HS-5 (cell line): Measurements from ENCODE around the gene INS.
"Not testable (repeated sequence)": the region's sequence is repeated elsewhere in the genome, so short reads cannot be mapped to it uniquely, and the experiment has no call there.

Experiments
- DNase-seq: peaks from one replicate; pipeline ENCODE4 v3.0.0-alpha.2; 2012; ENCODE audit warnings: low read depth

Gene INS

GRCh38 chr11:2198621-2199365 lies 37.8 kb upstream of the INS start:
- DNase-seq: no peak

DNA sequence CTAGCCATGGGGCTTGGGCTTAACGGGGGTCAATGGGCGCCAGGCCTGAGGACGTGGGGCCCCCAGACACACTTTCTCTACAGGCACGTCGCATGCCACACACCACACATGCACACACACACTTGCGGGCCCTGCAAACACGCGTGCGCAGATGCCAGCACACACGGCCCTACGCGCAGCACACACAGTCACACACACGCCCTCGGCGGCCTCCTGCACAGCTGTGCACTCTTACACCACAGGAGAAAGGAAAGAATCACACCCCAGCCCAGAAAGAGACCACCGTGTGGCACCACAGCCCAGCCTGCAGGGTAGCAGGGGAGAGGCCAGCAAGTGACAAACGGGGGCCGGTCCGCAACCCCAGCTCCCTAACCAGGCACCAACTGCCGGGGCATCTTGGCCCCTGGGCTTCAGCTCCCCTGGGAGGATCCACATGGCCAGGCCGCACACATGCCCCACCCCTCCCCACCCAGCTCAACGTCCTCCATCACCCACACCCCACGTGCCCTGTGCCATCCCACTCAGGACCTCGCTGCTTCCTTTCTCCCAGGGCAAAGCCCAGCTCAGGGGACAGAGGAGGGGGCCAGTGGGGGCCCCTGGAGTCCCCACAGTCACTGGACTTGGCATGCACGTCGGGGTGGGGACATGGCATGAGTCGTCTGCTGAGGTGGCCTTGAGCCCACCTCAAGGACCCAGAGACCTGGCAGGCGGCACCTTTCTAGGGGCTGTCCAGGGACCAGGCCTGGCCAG lies 36.9 kb upstream of the INS start:
- DNase-seq: no peak

DNA sequence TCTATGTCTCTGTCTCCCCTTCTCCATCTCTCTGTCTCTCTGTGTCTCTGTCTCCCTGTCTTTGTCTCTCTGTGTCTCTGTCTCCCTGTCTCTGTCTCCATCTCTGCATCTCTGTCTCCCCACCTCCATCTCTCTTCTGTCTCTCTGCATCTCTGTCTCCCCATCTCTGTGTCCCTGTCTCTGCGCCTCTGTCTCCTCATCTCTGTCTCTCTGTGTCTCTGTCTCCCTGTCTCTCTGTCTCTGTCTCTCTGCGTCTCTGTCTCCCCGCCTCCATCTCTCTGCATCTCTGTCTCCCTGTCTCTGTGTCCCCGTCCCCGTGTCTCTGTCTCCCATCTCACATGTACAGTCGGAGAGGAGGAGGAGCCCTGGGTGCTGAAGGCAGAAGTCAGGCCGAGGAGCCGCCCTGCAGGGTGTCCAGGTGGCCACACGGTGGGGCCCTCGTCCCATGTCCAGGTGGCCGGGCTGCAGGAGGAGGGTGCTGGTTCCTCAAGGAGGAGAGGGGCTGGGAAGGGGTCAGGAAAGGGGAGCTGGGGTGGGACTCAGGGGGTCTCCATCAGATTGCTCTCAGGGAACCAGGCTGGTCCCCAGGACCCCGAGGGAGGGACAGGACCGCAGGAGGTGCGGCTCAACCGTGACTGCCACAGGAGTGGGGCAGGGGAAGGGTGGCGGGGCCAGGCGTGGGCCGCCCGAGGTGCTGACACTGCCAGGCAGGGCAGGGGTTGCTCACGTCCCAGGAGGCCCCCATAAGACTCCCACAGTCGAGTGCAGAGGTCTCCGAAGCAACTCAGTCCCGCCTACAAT lies 36.2 kb upstream of the INS start:
- peak; percentile 3 for DNase-seq

DNA sequence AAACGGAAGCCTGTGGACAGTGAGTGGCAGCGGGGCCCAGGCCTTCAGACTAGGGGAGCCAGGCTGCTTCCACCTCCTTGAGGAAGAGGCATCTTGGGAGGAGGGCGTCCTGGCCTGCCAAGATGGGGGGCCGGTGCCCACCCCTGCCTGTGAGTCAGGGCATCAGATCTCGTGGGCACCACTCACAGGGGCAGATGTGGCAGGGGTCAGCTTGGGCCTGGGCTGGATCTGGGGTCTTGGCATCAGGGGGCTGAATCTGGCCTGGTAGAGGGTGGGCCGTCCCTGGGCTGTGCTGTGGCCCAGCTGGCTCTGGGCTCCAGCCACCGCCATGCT lies 34.7 kb upstream of the INS start:
- DNase-seq: no peak

- DNase-seq: no peak
Observed at GRCh38 chr11:2194877-2195755, 34.1 kb upstream of the INS start.

GRCh38 chr11:2193888-2194595 lies 33.0 kb upstream of the INS start:
- DNase-seq: not testable (repeated sequence)

GRCh38 chr11:2193099-2193887 lies 32.3 kb upstream of the INS start:
- DNase-seq: no peak

DNA sequence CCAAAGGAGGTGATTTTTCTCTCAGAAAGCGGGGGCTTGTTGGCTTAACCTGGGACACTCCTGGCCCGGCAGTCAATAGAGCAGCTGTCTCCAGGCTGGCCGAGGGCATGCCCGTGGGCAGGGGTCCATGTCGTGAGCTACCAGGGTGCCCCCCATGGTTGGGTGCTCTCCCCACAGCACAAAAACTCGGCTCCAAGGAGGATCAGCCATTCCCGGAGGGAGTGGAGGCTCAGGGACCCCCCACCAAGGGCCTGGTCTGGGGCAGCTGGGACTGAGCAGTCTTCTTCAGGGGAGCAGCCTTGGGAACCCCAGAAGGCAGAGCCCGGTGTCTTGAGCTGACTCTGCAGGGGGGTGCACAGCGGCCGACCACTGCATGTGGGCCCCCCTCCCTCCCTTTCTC lies 31.4 kb upstream of the INS start:
- DNase-seq: no peak

DNA sequence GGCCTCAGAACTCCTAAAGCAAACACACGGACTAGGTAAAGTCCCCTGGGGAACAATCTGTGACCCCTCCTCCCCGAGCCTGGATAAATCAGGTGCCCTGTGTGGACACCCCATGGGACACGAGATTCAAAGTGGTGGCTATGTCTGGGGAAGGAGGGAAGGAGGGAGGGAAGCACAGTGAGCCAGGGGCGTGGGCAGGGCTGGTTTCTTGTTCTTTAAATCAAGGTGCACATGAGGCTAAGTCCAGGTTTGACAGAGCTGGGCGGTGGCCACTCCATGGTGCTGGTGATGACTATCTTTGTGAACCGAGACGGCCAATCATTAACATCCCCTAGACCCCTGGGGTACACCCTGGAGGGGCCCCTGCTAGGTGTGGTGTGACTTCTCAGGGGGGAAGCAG lies 30.9 kb upstream of the INS start:
- no peak for DNase-seq

DNA sequence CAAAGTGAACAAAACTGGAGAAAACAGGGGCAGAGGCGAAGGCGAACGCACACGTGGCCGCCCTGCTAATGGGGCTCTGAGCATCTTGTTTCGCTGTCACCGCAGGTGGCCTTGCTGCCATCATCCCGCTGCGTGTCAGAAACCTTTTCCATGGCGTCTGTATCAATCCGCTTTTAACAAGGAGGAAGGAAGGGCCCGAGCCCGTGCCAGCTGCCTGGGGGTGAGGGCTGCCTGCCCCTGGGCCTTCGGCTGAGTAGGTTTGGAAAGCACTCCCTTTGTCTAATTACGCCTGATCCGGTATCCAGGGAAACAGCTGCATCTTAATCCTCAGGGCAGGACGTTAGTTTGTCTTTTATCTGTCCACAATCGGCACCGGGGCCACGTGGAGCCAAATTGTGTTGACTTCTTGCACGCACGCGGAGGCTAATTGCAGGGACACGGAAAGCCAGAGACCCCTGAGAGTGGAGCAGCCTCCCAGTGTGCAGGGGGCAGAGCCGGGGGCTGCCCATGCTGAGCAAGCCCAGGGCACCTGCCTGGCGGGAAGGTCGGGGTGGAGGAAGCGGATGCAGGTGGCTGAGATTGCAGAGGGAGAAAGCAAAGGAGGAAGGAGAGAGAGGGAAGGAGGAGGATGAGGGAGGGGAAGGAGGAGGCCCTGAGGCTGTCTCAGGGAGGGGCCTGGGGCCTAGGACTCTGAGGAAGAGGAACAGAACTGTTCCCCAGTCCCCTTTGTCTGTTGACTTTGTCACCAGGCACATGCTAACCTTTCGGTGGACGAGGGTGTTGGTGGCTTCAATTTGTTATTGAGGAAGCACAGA lies 29.9 kb upstream of the INS start:
- no peak for DNase-seq

DNA sequence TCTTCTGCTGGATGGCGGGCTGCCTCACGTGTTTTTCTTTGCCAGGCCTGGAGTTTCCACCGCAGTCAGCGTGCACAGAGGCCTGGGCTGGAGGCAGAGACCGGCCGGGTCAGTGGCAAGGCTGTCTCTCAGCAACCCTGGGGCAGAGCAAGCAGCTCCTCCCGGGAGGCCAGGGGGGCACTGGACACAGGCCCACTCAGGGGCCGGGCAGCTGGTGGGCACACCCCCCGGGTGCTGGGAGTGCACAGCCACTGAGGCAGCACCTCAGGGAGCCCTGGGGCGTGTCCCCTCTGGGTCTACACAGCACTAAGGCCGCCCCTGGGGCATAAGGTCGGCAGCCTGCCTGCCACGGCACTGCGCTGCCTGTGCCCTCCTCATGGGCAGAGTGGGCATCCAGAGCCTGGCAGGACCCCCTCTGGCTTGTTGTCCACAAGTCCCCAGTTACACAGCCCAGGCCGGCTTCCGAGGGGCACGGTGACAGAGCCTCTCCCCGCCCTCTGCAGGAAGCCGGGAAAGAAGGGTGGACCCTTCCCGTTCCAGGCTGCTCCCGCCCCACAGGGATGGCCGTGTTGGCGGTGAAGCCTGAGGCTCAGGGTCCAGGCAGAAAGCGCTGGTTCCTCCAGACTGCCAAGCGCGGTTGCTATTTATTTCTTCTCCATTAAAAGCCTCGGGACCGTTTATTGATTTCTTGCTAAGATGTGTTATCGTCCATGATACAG lies 29.1 kb upstream of the INS start:
- no peak for DNase-seq

GRCh38 chr11:2188745-2189144 lies 27.7 kb upstream of the INS start:
- no peak for DNase-seq

DNA sequence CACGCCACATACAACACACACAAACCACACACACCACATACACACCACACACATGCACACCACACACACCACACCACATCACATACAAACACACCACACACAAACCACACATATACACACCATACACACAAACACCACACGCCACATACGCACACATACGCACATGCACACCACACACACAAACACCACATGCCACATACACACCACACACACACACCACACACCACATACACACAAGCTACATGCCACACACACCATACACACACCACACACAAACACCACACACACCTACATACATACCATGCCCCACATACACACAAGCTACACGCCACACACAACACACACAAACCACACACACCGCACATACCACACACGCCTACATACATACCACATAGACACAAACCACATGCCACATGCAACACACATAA lies 26.3 kb upstream of the INS start:
- DNase-seq: no peak

DNA sequence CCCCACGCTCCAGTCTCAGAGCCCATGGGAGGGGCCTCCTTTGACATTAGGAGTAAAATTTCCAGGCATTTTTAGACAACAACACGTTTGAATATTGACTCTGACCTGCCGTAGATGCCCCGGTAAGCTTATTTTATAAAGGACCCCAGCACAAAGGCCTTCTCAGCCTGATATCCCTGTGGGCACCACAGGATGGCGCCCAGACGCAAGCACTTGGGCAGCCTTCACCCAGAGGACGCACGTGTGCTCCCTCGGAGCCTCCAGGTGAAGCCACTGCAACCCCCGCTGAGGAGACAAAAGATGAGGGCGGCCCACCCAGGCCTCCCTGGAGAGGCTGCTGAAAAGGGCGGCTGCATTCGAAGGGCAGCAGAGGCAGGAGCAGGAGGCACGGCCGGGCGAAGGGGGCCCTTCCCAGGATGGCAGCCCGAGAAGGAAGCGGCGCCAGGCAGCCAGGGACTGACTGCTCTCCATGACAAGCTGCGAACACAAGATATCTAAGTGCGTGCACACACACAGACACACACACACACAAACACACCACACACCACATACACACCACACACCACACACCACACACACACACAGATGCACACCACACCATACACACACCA lies 25.8 kb upstream of the INS start:
- DNase-seq: no peak

DNA sequence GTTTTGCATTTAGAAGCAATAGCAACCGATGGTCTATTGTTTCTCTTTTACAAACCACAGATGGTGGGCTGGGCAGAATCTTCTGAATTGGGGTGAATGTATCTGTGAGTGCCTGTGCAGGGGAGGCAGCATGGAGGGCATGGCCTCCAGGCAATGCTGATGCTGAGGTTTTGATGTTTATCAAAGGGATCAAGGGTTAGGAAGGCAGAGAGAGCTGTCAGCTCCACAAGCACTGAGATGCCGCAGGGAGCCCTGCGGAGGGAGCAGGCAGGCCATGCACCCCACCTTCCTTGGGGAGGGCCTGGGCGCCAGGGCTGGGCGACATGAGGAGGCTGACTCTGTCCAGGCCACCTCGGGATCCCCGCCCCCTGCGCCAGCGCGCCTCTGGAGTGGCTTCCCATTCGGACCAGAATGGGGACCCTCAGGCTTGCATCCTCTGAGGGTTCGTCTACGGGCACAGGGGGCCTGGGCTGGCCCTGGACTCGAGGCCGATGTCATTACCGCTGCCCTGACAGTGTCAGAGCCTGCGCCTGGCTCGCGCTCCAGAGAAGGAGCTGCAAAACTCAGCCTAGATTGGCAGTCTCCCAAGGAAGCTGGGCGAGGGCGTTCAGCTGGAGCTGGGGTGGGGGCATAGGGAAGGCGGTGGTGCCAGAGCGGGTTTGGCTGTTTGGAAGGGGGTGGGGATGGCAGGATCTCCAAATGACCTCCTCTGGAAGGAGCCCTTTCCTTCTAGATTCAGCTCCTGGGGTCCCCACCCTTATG lies 24.5 kb upstream of the INS start:
- DNase-seq: no peak

GRCh38 chr11:2182692-2183474 lies 21.9 kb upstream of the INS start:
- no peak for DNase-seq

DNA sequence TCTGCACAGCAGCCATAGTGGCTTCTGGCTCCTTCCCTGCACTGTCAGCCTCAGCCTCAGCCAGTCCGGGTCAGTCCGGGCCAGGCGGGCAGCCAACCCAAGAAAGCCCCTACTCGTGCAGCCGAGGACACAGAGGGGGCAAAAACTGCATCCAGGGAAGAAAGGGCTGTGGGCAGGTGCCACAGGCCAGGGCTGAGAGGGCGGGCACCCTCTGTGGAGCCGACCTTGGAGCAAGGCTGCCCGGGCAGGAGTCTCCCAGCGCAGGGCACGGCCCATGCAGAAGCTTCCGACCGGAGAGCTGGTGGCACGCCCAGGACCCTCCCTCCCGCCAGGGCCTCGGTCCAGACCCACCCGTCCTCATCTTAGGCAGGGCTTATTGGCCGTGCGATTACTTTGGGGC lies 21.1 kb upstream of the INS start:
- DNase-seq: no peak
